Stimulated activated CD4-positive, alpha-beta T cell treated with anti-CD3 and anti-CD28 coated beads, Interleukin-2, amount 100 ng/mL, for 48 hours (primary cell): ENCODE data around the gene CHTOP.
"Not testable (repeated sequence)": the region's sequence is repeated elsewhere in the genome, so short reads cannot be mapped to it uniquely, and the experiment has no call there.

Experiments
- DNase-seq, 2 donors: peaks; one replicate each; pipeline ENCODE4 v3.0.0-alpha.2; 2020

CHTOP gene

DNA sequence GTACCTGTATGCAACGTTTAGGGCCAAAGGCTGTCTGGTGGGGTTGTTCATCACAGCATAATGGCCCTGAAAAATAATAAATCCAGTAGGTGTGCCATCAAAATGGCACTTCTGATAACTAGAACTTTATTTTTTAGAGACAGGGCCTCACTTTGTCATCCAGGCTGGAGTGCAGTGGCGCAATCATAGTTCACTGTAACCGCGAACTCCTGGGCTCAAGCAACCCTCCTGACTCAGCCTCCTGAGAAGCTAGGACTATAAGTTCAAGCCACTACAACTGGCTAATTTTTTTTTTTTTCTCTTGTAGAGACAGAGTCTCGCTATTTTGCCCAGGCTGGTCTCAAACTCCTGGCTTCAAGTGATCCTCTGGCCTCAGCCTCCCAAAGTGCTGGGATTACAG is 29.3 kb downstream of the CHTOP start:
- DNase-seq: no peak

- DNase-seq: no peak
Measured at GRCh38 chr1:153667439-153667838, 33.6 kb downstream of the CHTOP start.

DNA sequence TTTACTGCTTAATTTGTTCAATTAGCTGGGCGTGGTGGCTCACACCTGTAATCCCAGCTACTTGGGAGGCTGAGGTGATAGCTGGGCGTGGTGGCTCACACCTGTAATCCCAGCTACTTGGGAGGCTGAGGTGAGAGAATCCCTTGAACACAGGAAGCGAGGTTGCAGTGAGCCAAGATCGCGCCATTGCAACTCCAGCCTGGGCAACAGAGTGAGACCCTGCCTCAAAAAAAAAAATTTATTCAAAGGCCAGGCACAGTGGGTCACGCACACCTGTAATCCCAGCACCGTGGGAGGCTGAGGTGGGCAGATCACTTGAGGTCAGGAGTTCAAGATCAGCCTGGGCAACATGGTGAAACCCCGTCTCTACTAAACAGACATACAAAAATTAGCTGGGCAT is 34.8 kb downstream of the CHTOP start:
- DNase-seq: not testable (repeated sequence)

GRCh38 chr1:153669606-153670005 is 35.7 kb downstream of the CHTOP start:
- no peak for DNase-seq

DNA sequence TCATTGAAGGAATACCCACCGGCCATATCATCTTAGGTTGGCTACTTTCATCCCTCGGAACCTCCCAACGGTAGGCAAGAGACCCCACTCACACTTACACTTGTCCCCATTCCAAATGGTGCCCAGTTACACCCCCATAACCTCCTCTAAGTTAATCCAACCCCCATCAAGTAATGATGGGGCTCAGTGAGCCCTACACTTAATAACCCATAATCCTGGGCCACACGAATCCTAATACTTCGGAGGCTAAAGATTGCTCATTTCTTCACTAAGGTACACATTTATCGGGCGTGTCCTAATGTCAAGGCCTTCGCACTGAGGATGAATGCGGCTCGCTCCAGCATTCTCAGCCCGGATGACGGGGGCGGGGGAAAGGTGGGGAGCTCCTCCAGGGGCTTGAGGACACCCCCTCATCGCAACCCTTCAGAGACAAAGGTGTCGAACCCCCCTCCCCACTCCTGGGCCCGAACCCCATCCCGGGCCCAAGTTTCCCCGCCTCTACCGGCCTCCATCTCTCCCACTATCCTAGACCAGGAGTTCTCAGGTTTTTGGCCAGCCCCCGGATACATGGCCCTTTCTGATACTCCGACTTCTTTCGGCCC is 36.5 kb downstream of the CHTOP start:
- DNase-seq: no peak

DNA sequence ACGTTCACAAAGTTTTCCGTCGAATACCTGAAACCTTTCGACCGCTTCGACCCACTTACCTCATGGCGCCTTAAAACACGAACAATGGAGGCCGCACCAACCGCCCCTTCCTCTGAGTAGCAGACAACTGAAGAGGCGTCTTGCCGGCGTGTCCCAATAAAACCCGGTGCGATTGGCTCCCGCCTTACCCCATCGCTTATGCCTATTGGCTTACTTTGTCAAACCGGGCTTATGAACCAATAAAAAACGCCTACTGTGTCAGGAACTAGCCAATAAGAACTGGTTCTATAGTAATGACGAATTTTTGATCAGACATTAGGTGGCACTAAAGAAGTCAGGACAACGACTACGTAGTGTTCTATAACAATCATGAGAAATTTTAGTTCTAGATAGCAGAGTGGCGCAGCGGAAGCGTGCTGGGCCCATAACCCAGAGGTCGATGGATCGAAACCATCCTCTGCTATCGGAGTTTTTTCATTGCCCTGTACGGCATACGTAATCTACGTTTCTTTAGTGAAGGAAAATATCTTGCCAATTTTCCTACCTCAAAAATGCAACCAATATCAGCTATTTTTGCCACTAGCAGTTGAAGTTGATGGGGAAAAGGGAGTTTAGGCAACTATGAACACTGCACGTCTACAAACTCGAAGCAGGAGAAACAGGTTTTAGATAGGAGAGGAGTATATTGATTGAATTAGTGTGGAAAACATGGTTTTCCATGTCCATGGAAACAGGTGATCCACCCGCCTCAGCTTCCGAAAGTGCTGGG is 37.2 kb downstream of the CHTOP start, which contains the start of gene ILF2:
Gene ILF2 (minus strand): TSS at position 135 of the 769 bp plus-strand sequence. CDS start 71 bp downstream, at position 64.
- DNase-seq: peak; percentile 90 to 91

DNA sequence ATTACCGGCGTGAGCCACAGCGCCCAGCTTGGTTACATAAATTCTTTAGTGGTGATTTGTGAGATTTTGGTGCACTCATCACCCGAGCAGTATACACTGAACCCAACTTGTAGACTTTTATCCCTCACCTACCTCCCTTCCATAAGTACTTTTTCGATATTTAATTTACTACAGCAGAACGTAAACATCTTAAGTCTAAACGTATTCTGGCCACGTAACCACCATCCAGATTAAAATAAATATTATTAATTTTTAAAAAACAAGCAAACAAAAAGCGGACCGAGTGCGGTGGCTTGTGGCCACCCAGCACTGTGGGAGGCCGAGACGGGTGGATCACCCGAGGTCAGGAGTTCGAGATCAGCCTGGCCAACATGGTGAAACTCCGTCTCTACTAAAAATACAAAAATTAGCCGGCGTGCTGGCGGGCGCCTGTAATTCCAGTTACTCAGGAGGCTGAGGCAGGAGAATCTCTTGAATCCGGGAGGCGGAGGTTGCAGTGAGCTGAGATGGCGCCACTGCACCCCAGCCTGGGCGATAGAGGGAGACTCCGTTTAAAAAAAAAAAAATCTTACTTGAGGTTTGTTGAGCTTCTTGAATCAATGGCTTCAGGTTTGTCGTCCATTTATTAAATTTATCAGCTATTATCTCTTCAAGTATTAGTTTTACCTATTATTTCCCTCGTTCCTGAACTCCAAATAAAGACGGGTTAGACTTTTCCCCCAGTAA is 37.9 kb downstream of the CHTOP start:
- peak; percentile 41 to 49 for DNase-seq

DNA sequence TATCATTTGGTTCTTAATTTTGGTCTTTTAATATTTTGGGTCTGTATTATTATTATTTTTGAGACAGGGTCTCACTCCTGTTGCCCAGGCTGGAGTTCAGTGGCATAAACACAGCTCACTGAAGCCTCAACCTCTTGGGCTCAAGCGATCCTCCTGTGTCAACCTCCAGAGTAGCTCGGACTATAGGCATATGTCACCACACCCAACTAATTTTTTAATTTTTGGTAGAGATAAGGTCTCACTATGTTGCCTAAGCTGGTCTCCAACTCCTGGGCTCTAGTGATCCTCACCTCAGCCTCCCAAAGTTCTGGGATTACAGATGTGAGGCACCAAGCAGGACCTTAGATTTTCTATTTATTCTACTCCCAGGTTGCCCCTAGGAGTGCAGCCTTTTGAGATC is 39.6 kb downstream of the CHTOP start:
- no peak for DNase-seq

DNA sequence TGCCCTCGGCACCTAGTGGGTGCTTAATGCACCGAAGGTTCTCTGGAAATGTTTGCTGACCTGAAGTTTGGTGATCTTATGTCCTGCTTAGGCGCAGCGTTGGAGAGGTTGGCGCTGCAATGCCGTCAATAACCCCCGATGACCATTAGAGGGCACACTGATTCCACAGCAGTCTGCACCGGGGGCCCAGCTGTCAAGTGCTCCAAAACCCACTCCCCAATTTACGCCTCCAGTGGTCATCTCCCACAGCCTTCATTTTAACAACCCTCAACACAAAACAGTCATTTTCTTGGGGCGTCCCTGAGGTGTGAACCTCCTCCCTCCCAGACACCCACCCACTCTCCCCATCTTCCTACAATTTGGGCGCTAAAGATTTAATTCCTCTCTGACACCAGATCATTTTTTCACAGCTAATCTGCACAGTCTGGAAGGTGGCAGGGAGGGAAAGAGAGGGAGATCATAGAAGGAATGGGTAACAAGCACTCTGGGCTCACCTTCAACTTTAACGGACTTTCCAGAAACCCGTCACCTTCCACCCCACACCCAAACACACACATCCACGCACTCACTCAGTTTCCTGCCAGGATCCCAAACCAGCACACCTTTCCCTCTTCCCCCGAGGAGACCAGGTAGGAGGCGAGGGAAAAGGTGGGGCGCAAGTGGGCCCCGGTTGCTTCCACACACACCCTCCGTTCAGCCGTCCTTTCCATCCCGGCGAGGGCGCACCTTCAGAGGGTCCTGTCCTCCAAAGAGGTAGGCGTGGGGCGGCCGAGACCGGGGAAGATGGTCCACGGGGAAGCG is 44.1 kb downstream of the CHTOP start:
- peak; percentile 37 to 41 for DNase-seq

GRCh38 chr1:153678519-153679336 is 44.9 kb downstream of the CHTOP start, which contains the start of gene NPR1:
Gene NPR1, plus strand, starts transcription at chr1:153678688. Its CDS starts 421 bp downstream, at chr1:153679109.
- no peak for DNase-seq

DNA sequence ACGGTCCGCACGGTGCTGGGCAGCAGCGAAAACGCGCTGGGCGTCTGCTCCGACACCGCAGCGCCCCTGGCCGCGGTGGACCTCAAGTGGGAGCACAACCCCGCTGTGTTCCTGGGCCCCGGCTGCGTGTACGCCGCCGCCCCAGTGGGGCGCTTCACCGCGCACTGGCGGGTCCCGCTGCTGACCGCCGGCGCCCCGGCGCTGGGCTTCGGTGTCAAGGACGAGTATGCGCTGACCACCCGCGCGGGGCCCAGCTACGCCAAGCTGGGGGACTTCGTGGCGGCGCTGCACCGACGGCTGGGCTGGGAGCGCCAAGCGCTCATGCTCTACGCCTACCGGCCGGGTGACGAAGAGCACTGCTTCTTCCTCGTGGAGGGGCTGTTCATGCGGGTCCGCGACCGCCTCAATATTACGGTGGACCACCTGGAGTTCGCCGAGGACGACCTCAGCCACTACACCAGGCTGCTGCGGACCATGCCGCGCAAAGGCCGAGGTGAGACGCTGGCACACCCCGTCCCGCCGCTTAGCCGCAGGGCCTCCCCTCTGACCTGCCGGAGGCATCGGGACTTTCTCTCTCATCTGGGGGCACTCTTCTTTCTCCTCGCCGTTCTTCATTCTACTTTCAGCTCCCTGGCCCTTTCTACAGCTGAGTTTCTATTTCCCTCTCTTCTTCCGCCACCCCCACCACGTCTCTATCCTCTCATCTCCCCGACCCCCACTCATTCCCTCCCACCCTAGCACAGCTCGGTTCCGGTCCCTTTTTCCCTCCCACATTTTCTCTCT is 45.7 kb downstream of the CHTOP start:
- DNase-seq: no peak

GRCh38 chr1:153680120-153680403 is 46.2 kb downstream of the CHTOP start:
- DNase-seq: no peak

- DNase-seq: no peak
Measured at GRCh38 chr1:153682730-153683129, 48.9 kb downstream of the CHTOP start.

GRCh38 chr1:153683854-153684253 is 50.0 kb downstream of the CHTOP start:
- no peak for DNase-seq

DNA sequence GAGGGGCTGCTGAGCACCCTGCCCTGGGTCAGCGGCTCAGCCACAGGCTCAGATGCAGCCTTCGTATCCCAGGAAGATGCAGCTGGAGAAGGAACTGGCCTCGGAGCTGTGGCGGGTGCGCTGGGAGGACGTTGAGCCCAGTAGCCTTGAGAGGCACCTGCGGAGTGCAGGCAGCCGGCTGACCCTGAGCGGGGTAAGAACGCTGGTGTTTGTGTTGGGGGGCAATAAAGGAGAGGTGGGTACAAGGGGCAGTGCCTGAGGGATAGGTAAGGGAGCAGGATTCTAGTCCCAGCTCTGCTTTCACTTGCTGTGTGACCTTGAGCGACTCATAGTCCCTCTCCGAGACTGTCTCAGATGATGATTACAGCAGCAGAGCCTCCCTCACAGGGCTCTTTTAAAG is 51.0 kb downstream of the CHTOP start:
- DNase-seq: no peak

GRCh38 chr1:153685544-153686340 is 51.9 kb downstream of the CHTOP start:
- no peak for DNase-seq

DNA sequence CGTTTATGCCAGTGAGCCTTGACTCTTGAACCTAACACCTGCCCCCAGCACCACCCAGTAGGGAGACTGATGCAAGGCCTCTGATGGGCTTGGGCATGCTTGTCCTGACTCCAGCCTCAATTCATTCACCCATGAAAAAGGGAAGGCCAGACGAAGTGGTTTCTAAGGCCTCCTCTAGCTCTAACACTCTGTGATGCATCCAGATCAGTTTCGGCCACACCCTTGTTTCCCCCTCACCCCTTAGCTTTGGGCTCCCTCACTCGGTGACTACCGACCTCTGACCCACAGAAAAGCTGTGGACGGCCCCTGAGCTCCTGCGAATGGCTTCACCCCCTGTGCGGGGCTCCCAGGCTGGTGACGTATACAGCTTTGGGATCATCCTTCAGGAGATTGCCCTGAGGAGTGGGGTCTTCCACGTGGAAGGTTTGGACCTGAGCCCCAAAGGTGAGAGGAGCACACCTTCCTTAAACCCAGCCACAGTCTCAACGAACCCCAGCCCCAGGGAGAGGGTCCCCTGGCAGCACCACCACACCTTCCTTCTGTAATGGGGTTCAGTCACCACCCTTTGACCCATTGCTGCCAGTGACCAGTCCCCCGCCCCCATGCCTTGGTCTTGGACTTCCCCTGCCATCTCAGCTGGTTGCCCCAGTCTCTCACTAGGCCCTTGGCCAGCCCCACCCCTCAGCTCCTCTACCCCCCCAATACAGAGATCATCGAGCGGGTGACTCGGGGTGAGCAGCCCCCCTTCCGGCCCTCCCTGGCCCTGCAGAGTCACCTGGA is 53.7 kb downstream of the CHTOP start:
- DNase-seq: no peak

- DNase-seq: no peak
Measured at GRCh38 chr1:153688276-153688675, 54.4 kb downstream of the CHTOP start.

DNA sequence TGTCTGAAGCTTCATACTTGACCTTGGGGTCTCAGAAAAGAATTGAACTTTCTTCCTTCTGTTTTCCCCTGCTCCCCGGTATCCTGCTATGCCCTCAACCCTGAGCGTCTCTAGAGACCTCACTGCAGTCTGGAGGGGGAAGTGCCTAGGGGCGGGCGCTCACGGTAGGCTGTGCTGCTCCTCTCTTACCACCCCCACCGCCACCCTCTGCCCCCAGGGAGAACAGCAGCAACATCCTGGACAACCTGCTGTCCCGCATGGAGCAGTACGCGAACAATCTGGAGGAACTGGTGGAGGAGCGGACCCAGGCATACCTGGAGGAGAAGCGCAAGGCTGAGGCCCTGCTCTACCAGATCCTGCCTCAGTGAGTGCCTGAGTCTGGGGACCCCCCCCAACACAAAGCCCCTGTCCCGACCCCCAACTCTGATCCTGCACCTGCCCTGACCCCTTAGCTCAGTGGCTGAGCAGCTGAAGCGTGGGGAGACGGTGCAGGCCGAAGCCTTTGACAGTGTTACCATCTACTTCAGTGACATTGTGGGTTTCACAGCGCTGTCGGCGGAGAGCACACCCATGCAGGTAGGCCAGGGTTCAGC is 55.0 kb downstream of the CHTOP start:
- no peak for DNase-seq
